Measurements from ENCODE around the gene HSCB.
"Not testable (repeated sequence)": the region's sequence is repeated elsewhere in the genome, so short reads cannot be mapped to it uniquely, and the experiment has no call there.

HSCB gene

DNA sequence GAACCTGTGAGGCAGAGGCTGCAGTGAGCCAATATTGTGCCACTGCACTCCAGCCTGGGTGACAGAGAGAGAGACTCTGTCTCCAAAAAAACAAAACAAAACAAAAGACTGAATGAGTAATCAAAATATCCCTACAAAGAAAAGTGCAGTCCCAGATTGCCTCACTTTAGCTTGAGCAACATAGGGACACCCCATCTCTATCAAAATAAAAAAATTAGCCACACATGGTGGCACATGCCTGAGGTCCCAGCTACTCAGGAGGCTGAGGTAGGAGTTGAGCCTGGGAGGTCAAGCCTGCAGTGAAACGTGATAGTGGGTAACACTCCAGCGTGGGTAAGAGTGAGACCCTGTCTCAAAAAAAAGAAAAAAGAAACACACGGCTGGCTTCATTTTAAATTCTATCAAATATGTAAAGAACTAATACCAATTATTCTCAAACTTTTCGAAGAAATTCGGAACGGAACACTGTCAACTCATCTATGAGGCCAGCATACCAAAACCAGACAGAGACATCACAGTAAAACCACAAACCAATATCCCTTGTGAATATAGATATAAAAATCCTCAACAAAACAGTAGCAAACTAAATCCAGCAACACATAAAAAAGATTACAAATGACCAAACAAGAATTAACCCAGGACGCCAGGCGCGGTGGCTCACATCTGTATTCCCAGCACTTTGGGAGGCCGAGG lies 13.1 kb upstream of the HSCB start:
- H3K27ac ChIP-seq, result no peak overlapping the region
- TF ChIP-seq ZFX (IDR thresholded peaks at IDR 0.05; ENCODE audit: borderline replicate concordance), result no peak
- TF ChIP-seq, protein P1, sequence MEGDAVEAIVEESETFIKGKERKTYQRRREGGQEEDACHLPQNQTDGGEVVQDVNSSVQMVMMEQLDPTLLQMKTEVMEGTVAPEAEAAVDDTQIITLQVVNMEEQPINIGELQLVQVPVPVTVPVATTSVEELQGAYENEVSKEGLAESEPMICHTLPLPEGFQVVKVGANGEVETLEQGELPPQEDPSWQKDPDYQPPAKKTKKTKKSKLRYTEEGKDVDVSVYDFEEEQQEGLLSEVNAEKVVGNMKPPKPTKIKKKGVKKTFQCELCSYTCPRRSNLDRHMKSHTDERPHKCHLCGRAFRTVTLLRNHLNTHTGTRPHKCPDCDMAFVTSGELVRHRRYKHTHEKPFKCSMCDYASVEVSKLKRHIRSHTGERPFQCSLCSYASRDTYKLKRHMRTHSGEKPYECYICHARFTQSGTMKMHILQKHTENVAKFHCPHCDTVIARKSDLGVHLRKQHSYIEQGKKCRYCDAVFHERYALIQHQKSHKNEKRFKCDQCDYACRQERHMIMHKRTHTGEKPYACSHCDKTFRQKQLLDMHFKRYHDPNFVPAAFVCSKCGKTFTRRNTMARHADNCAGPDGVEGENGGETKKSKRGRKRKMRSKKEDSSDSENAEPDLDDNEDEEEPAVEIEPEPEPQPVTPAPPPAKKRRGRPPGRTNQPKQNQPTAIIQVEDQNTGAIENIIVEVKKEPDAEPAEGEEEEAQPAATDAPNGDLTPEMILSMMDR (IDR thresholded peaks at IDR 0.05), result no peak

DNA sequence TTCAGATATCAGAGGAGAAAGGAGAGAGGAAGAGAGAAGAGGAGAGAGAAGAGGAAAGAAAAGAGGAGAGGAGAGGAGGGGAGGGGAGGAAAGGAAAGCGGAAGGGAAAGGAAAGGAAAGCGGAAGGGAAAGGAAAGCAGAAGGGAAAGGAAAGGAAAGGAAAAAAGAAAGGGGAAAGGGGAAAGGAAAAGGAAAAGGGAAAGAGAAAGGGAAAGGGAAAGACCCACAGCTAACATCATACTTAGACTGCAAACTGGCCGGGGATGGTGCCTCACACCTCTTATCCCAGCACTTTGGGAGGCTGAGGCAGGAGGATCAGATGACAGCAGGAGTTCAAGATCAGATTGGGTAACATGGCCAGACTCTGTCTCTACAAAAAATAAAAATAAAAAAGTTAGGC lies 11.7 kb upstream of the HSCB start:
- TF ChIP-seq, protein P1 (IDR thresholded peaks at IDR 0.05), result no peak
- no peak for TF ChIP-seq ZFX (IDR thresholded peaks at IDR 0.05; ENCODE audit: borderline replicate concordance)
- no peak overlapping the region for H3K27ac ChIP-seq

DNA sequence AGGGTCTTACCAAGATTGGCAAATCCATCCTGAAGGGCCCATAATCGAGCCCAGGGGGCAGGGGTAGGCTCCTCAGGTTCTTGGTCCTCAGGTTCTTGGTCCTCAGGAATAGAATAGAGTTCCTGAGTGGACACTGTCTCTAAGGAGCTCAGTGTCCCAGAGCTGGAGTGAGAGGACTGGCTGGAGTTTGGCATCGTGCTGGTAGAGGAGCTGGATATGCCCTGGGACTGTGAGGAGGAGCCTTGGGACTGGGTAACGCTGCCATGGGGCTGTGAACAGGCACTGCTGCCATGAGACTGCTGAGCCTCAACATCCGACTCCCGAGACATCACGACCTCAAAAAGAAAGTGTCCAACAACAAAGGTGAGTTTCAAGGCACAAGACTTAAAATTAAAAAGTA lies 7.4 kb upstream of the HSCB start:
- no peak for TF ChIP-seq ZFX (IDR thresholded peaks at IDR 0.05; ENCODE audit: borderline replicate concordance)
- TF ChIP-seq, protein P1 (IDR thresholded peaks at IDR 0.05), result no peak

DNA sequence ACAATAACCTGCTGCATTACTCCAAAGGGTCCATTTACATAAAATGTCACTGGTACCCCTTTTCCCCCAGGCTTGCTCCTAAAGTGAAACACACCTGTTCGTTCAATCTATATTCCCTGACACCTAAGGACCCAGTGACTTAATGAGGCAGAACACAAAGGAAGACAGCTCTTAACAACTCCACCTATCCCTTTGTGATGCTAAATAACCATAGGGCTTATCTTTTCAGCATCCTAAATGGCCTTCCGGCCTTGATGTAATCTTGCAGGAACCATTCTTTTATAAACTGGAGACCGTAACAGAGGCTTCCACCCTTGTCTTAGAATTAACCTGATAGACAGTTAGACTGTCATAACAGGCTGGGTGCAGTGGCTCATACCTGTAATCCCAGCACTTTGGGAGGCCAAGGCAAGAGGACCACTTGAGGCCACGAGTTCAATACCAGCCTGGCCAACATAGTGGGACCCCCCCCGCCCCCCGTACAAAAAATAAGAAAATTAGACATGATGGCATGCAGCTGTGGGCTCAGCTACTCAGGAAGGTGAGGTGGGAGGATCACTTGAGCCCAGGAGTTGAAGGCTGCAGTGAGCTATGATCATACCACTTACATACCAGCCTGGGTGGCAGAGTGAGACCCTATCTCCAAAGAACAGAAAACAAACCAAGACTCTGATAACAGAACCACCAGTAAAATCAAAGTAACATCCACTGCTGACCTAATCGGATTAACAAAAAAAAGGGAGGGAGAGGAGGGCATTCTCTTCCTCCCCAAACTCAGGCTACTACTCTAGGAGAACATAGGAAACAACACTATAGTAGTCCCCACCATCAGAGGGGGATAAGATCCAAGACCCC lies 5.3 kb upstream of the HSCB start:
- no peak overlapping the region for H3K27ac ChIP-seq
- TF ChIP-seq, protein P1 (IDR thresholded peaks at IDR 0.05), result no peak
- no peak for TF ChIP-seq ZFX (IDR thresholded peaks at IDR 0.05; ENCODE audit: borderline replicate concordance)

More for the DNA sequence above, 7.4 kb upstream of the HSCB start:
- no peak overlapping the region for H3K27ac ChIP-seq

DNA sequence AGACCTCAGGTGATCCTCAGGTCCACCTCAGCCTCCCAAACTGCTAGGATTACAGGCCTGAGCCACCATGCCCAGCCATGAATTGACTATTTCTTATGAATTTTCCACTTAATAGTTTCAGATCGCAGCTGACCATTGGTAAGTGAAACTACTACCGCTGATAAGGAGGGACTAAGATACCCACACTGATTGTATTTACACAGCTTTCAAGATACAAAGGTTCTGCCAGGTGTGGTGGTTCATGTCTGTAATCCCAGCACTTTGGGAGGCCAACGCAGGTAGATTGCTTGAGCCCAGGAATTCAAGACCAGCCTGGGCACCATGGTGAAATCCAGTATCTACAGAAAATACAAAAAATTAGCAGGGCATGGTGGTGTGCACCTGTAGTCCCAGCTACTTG lies 4.1 kb upstream of the HSCB start:
- no peak overlapping the region for H3K27ac ChIP-seq
- TF ChIP-seq, protein P1 (IDR thresholded peaks at IDR 0.05), result no peak
- TF ChIP-seq ZFX (IDR thresholded peaks at IDR 0.05; ENCODE audit: borderline replicate concordance), result no peak

DNA sequence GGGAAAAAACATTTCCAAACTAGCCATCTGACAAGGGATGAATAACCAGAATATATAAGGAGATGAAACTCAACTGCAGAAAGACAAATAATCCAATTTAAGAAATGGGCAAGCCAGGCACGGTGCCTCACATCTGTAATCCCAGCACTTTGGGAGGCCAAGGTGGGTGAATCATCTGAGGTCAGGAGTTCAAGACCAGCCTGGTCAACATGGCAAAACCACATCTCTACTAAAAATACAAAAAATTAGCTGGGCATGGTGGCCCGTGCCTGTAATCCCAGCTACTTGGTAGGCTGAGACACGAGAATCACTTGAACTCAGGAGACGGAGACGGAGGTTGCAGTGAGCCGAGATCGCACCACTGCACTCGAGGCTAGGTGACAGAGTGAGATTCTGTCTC lies 3.0 kb upstream of the HSCB start:
- not testable (repeated sequence) for H3K27ac ChIP-seq

DNA sequence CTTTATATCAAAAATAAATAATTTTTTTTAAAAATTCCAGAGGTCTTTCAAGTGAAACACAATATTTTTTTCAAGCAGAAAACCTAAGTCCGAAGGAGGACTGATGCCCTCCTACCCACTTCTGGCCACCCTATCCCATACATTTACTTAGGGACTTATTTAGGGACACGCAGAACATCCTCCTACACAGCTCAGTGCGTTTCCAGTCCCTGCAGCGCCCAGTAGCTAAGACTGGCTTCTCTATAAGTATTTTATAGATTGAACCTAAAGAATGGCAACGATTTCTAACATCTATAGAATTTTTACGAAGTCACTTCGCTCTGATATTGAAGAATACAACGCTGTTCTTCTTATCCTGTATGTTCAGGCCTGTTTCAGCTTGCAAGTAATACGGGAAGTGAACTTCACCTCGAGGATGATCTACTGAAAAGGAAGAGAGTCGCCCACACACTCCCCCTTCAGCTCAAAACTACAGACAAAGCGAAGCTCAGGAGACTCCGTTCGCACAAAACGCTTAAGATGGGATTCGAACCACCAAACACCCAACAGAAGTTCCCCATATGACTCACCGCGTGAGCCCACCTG lies 547 bp upstream of the HSCB start:
- H3K27ac ChIP-seq, result peak overlapping the region; percentile 91
- TF ChIP-seq, protein P1 (IDR thresholded peaks at IDR 0.05), result no peak
- no peak for TF ChIP-seq ZFX (IDR thresholded peaks at IDR 0.05; ENCODE audit: borderline replicate concordance)
